ENCODE results near the gene GABRA5. TPM values are rescaled to one million over a fixed set of nuclear protein-coding genes. Genes with fewer than 3 reads are reported as not detected.

Gene GABRA5
- total RNA-seq, 1 experiment from 2014 or later = not detected

DNA sequence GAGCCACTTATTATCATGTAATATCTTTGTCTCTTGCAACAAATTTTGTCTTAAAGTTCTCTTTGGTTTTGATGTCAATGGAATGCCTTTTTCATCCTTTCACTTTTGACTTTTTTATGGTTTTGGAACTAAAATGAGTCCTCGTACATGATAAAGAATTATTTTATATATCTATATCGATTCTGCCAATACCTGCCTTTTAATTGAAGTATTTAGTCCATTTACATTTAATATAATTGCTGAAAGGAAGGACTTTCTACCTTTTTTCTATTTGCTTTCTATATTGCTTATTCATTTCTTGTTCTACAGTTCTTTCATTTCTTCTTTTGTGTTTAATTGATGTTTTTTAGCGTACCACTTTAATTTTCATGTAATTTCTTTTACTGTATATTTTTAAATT is 32.8 kb downstream of the GABRA5 start:
- no TSS peak for BruUV-seq (replicated peaks)
- H3K4me1 ChIP-seq (ENCODE audit: control insufficient read depth, insufficient read depth, low read length) = no peaks in the 10 kb centered on the region
- intact Hi-C loops (cut with micrococcal nuclease; ENCODE audit: unreplicated experiment) (no loop called here), in situ Hi-C loops (cut with HindIII; ENCODE audit: low pct_unique_long_range_greater_than_20kb, low sequenced_read_pairs) (no loop called here)
- CTCF ChIA-PET = no interaction called here
- DNase-seq (ENCODE audit: low read depth, low spot score) (no peak), ATAC-seq (no peak)
- no peak overlapping the region for H3K27ac ChIP-seq (ENCODE audit: low read length)
- POLR2A ChIA-PET = no interaction called here
- H3K4me3 ChIP-seq (ENCODE audit: low read depth in 2 of 2, low read length in 2 of 2) = no peak overlapping the region
- TF ChIP-seq, protein P1, sequence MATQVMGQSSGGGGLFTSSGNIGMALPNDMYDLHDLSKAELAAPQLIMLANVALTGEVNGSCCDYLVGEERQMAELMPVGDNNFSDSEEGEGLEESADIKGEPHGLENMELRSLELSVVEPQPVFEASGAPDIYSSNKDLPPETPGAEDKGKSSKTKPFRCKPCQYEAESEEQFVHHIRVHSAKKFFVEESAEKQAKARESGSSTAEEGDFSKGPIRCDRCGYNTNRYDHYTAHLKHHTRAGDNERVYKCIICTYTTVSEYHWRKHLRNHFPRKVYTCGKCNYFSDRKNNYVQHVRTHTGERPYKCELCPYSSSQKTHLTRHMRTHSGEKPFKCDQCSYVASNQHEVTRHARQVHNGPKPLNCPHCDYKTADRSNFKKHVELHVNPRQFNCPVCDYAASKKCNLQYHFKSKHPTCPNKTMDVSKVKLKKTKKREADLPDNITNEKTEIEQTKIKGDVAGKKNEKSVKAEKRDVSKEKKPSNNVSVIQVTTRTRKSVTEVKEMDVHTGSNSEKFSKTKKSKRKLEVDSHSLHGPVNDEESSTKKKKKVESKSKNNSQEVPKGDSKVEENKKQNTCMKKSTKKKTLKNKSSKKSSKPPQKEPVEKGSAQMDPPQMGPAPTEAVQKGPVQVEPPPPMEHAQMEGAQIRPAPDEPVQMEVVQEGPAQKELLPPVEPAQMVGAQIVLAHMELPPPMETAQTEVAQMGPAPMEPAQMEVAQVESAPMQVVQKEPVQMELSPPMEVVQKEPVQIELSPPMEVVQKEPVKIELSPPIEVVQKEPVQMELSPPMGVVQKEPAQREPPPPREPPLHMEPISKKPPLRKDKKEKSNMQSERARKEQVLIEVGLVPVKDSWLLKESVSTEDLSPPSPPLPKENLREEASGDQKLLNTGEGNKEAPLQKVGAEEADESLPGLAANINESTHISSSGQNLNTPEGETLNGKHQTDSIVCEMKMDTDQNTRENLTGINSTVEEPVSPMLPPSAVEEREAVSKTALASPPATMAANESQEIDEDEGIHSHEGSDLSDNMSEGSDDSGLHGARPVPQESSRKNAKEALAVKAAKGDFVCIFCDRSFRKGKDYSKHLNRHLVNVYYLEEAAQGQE (IDR thresholded peaks at IDR 0.05; ENCODE audit: insufficient read depth in 1 of 2, low read depth in 2 of 2, low read length in 1 of 2) = no peak
- TF ChIP-seq, protein P2, sequence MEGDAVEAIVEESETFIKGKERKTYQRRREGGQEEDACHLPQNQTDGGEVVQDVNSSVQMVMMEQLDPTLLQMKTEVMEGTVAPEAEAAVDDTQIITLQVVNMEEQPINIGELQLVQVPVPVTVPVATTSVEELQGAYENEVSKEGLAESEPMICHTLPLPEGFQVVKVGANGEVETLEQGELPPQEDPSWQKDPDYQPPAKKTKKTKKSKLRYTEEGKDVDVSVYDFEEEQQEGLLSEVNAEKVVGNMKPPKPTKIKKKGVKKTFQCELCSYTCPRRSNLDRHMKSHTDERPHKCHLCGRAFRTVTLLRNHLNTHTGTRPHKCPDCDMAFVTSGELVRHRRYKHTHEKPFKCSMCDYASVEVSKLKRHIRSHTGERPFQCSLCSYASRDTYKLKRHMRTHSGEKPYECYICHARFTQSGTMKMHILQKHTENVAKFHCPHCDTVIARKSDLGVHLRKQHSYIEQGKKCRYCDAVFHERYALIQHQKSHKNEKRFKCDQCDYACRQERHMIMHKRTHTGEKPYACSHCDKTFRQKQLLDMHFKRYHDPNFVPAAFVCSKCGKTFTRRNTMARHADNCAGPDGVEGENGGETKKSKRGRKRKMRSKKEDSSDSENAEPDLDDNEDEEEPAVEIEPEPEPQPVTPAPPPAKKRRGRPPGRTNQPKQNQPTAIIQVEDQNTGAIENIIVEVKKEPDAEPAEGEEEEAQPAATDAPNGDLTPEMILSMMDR (IDR thresholded peaks at IDR 0.05) = no peak
- no peak for TF ChIP-seq SIN3A (IDR thresholded peaks at IDR 0.05; ENCODE audit: borderline replicate concordance, insufficient read depth, low read depth, low read length)
- TF ChIP-seq POLR2AphosphoS5 (IDR thresholded peaks at IDR 0.05; ENCODE audit: low read depth, low read length) = no peak
- no peak for TF ChIP-seq TCF7L2 (IDR thresholded peaks at IDR 0.05; ENCODE audit: low read depth, low read length)
- H3K9me3 ChIP-seq (ENCODE audit: control insufficient read depth, insufficient read depth, low read depth, low read length) = no peaks in the 10 kb centered on the region
- H3K27me3 ChIP-seq (ENCODE audit: control insufficient read depth, insufficient read depth, low read length) = no peaks in the 10 kb centered on the region
- H3K36me3 ChIP-seq (ENCODE audit: control insufficient read depth, insufficient read depth, low read length) = no peaks in the 10 kb centered on the region

DNA sequence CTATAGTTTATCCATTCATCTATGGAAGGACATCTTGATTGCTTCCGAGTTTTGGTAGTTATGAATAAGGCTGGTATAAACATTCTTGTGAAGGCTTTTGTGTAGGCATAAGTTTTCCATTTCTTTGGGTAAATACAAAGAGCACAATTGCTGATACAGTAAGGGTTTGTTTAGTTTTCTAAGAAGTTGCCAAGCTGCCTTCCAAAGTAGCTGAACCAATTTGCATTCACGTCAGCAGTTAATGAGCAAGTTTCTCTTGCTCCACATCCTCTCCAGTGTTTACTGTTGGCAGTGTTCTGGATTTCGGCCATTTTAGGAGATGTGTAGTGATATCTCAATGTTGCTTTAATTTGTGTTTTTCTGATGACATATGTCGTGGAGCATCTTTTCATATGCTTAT is 34.2 kb downstream of the GABRA5 start:
- ATAC-seq = no peak
- in situ Hi-C loops (cut with HindIII; ENCODE audit: low pct_unique_long_range_greater_than_20kb, low sequenced_read_pairs) = no loop called here
- peaks cover 5% of the 10 kb centered on the region; the same call in 1 of the 2 replicates for H3K9me3 ChIP-seq (ENCODE audit: control insufficient read depth, insufficient read depth, low read depth, low read length)
- TF ChIP-seq POLR2AphosphoS5 (IDR thresholded peaks at IDR 0.05; ENCODE audit: low read depth, low read length) = no peak
- no peak for TF ChIP-seq SIN3A (IDR thresholded peaks at IDR 0.05; ENCODE audit: borderline replicate concordance, insufficient read depth, low read depth, low read length)
- no peak for TF ChIP-seq TCF7L2 (IDR thresholded peaks at IDR 0.05; ENCODE audit: low read depth, low read length)
- TF ChIP-seq, protein P1 (IDR thresholded peaks at IDR 0.05; ENCODE audit: insufficient read depth in 1 of 2, low read depth in 2 of 2, low read length in 1 of 2) = no peak
- TF ChIP-seq, protein P2 (IDR thresholded peaks at IDR 0.05) = no peak
- H3K4me1 ChIP-seq (ENCODE audit: control insufficient read depth, insufficient read depth, low read length) = no peaks in the 10 kb centered on the region
- no peak overlapping the region for H3K4me3 ChIP-seq (ENCODE audit: low read depth in 2 of 2, low read length in 2 of 2)
- intact Hi-C loops (cut with micrococcal nuclease; ENCODE audit: unreplicated experiment) = no loop called here
- H3K27ac ChIP-seq (ENCODE audit: low read length) = no peak overlapping the region
- ChIA-PET POLR2A (no interaction called here), CTCF (no interaction called here)
- no peaks in the 10 kb centered on the region for H3K27me3 ChIP-seq (ENCODE audit: control insufficient read depth, insufficient read depth, low read length)
- no peak for DNase-seq (ENCODE audit: low read depth, low spot score)
- no peaks in the 10 kb centered on the region for H3K36me3 ChIP-seq (ENCODE audit: control insufficient read depth, insufficient read depth, low read length)
- BruUV-seq (replicated peaks) = no TSS peak

All from Panc1 (cell line).